ENCODE data around the gene PIAS2. TPM values are rescaled to one million over a fixed set of nuclear protein-coding genes. Genes with fewer than 3 reads are reported as not detected.
A peak's percentile ranks its signal among the peaks of the same experiment; 100 is the strongest.
"Not testable (repeated sequence)": the region's sequence is repeated elsewhere in the genome, so short reads cannot be mapped to it uniquely, and the experiment has no call there.

Gene PIAS2
- polyA plus RNA-seq, 4 donors, result 20.1 to 30.4 (median 25.4) TPM

DNA sequence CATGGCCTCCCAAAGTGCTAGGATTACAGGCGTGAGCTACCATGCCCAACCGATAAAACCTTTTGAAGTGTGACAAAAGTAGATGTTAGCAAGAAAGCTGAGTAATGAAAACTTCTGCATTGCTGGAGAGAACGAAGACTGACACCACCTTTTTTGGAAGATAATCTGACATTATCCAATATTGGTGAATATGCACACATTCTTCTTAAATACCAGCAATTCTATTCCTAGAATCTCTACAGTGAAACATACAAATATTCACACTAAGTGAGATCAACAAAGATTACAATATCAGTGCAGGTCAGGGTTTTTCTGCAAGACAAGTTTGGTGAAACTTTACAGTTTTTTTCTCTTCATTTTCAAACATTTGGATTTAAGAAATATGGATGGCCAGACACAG is 7.8 kb downstream of the PIAS2 start:
- no peak for DNase-seq (ENCODE audit: low read depth in 4 of 4, low spot score in 3 of 4)

DNA sequence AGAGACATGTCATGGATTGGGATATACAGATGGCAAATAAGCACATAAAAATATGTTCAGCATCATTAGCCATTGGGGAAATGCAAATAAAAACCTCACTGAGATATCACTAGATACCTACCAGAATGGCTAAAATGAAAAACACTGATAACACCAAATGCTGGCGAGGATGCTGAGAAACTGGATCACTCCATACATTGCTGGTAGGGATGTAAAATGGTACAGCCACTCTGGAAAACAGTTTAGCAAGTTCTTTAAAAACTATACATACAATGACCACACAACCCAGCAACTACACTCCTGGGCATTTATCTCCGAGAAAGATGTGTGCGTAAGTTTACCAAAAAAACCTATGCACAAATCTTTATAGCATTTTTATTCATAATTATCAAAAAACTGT is 13.9 kb downstream of the PIAS2 start:
- no peak for DNase-seq (ENCODE audit: low read depth in 4 of 4, low spot score in 3 of 4)

- DNase-seq (ENCODE audit: low read depth in 4 of 4, low spot score in 3 of 4), result no peak
These were observed 17.9 kb downstream of the PIAS2 start for GRCh38 chr18:46899274-46899948.

DNA sequence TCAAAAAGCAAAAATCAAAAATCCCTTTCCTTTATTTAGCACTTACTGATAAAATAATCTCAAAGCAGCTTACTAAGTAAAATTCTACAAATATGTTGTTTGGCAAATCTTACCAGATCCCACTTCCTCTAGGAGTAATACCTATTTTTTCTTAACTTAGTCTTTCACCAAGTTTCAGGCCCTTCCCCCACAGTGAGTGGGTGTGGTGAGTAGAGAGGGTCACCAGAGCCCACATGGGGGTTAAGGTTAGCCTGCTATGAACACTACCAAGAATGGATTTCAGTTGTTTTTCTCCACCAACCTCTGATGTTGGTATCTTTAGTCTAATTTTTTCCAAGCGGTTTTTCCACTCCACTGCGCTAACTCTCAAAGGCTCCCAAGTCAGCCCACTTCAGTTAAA is 23.2 kb downstream of the PIAS2 start:
- DNase-seq (ENCODE audit: low read depth in 4 of 4, low spot score in 3 of 4), result no peak

DNA sequence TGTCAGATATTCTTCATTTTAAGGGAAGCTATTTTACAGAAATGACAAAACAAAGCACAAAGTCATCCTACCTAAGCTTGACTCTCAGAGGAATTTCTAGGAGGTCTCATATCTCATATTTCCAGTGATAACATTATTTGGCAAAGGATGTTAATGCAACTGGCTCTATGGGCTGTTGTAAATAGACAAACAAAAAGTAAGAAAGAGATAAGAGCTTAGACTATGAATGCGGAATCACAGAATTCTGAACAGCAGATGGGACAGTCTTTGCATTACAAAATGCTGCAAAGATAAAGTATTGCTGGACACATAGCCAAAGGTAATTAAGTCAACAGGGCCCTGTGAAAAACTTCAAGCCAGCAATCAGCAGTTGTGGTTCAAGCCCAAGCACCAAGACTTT is 23.9 kb downstream of the PIAS2 start:
- no peak for DNase-seq (ENCODE audit: low read depth in 4 of 4, low spot score in 3 of 4)

DNA sequence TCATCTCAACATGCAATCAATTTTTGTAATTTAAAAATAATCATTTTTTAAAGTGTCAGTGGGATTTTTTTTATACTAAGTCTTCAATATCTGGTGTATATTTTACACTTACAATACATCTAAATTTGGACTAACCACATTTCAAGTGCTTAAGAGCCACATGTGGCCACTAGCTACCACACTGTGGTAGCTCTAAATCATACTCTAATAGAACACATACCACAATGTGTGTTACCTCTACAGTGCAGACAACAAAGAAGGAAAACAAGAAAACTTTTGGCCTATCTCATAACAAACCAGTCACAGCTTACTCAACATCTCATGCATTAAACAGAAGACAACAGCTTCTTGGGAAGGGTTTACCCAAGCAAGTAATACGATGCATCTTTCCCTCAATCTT is 24.5 kb downstream of the PIAS2 start:
- no peak for DNase-seq (ENCODE audit: low read depth in 4 of 4, low spot score in 3 of 4)

GRCh38 chr18:46891742-46892214 is 25.5 kb downstream of the PIAS2 start:
- DNase-seq (ENCODE audit: low read depth in 4 of 4, low spot score in 3 of 4), result no peak

GRCh38 chr18:46888965-46889364 is 28.3 kb downstream of the PIAS2 start:
- DNase-seq (ENCODE audit: low read depth in 4 of 4, low spot score in 3 of 4), result no peak

GRCh38 chr18:46886893-46887292 is 30.4 kb downstream of the PIAS2 start:
- DNase-seq (ENCODE audit: low read depth in 4 of 4, low spot score in 3 of 4), result no peak

- DNase-seq (ENCODE audit: low read depth in 4 of 4, low spot score in 3 of 4), result no peak
These were observed 34.1 kb downstream of the PIAS2 start for GRCh38 chr18:46883180-46883579.

GRCh38 chr18:46877329-46877987 is 39.8 kb downstream of the PIAS2 start:
- DNase-seq (ENCODE audit: low read depth in 4 of 4, low spot score in 3 of 4), result no peak

- DNase-seq (ENCODE audit: low read depth in 4 of 4, low spot score in 3 of 4), result no peak
These were observed 49.0 kb downstream of the PIAS2 start for GRCh38 chr18:46868169-46868921.

GRCh38 chr18:46867367-46868143 is 49.8 kb downstream of the PIAS2 start:
- no peak for DNase-seq (ENCODE audit: low read depth in 4 of 4, low spot score in 3 of 4)

DNA sequence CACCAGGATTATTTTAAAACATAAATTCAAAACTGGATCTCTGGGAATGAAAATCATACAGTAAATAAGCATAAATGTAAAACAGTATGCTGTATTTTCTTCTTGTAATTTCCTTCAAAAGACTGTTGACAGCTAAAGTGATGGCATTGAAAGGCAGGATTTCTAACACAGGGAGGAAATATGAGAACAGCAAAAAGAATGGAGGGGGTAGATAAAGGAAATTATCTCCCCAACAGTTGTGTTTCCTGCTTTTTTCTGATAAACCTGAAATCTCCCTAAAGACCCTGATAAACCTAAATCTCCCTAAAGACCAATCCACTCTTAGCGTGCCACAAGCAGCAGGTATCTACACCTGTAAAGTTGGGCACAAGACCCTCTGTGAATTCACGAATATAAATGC is 50.8 kb downstream of the PIAS2 start:
- no peak for DNase-seq (ENCODE audit: low read depth in 4 of 4, low spot score in 3 of 4)

DNA sequence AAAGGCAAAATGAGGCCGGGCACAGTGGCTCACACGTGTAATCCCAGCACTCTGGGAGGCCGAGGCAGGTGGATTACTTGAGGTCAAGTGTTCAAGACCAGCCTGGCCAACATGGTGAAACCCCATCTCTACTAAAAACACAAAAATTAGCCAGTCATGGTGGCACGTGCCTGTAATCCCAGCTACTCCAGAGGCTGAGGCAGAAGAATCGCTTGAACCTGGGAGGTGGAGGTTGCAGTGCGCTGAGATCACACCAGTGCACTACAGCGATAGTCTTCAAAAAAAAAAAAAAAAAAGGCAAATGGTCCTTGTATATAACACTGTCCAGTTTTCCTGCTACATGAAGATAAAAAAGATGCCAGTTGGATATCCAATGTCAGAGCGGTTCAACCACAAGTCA is 52.1 kb downstream of the PIAS2 start:
- DNase-seq (ENCODE audit: low read depth in 4 of 4, low spot score in 3 of 4), result not testable (repeated sequence)

DNA sequence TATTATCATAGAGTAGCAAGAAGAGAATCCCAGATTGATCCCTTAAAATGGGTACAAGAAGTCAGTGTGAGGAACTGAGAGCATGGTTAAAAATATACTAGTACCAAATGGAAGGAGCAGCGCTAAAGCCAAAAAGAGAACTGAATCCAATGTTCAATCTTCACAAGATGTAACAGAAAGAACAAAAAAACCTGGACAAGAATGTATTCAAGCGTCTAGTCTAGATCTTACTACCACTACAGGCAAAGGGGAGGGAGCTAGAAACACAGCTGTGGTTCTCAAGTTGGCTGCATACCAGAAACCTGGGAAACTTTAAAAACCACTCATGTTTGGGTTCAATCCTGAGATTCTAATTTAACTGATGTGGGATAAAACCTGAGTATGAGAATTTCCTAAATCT is 57.5 kb downstream of the PIAS2 start:
- no peak for DNase-seq (ENCODE audit: low read depth in 4 of 4, low spot score in 3 of 4)

DNA sequence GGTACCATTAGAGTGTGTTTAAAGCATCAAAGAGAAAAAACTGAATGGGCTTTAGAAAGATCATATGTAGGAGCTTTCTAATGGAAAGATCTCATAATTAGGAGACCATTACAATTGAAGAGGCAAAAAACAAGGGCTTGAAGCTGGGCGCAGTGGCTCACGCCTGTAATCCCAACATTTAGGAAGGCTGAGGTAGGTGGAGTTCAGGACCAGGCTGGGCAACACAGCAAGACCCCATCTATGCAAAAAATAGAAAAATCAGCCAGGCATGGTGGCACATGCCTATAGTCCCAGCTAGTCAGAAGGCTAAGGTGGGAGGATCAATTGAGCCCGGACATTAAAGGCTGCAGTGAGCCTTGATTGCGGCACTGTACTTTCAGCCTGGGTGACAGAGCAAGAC is 59.0 kb downstream of the PIAS2 start:
- DNase-seq (ENCODE audit: low read depth in 4 of 4, low spot score in 3 of 4), result no peak

DNA sequence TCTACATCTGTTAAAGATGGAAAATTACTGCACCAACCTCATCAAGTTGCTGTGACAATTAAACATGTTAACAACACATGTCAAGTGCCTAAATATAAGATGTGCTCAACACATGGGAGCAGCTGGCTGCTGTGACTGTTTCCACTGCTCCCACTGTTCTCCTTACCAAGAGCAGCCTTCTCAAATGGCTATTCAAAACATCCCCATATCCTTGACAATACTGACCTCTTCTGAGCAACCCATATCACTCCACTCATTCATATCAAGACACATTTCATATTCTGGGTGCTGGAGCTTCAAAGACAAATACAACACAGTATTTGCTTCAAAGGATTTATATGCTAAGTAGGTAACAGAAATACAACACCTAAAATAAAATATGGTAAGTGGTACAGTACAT is 60.3 kb downstream of the PIAS2 start:
- peak in 2 of 4 donors; percentile 3 to 15 for DNase-seq (ENCODE audit: low read depth in 4 of 4, low spot score in 3 of 4)

DNA sequence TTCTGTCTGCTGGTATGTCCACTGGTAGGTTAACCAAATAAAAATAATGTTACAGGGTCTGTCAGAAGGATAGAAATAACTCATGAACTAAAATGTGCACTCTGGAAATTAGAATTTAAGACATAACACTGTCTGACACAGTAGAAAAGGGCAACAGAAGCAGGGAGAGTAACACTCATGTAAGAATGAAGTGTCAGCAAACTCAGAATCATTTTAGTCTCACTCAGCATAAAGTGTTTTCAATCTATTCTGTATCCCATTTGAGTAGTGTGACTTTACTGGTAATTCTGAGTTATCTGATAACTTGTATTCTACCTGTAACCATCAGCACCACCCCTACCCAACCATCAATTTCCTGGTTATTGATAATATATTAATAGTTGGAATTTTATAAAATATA is 68.3 kb downstream of the PIAS2 start:
- DNase-seq (ENCODE audit: low read depth in 4 of 4, low spot score in 3 of 4), result no peak

DNA sequence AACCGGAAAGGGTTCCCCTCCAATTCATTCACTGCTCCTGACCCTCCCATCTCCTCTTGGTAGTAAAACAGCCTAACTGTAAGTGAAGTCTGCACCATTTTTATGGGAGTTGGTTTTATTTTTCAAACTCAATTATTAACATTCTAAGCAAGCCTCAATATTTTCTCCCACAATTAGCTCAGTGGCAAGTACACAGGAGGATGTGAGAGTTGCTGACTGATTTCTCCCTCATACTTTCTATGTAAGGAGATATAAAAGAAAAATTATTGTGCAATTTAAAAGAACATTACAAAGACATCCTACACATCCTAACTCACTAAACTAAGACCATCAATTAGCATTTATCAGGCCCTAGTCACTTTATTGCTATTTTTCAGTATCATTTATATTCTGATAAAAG is 73.9 kb downstream of the PIAS2 start:
- no peak for DNase-seq (ENCODE audit: low read depth in 4 of 4, low spot score in 3 of 4)

- DNase-seq (ENCODE audit: low read depth in 4 of 4, low spot score in 3 of 4), result no peak
These were observed 74.7 kb downstream of the PIAS2 start for GRCh38 chr18:46842583-46842982.

Data from left renal pelvis (tissue), 4 donors.